HG03354 (cell line): ENCODE results near the gene HIP1R.

Source experiments
- ATAC-seq: cut with Tn5 transposase; IDR thresholded peaks from one replicate; pipeline ENCODE4 v1.9.1; 2021; ENCODE audit warnings: mild to moderate bottlenecking; ENCODE audit not compliant: unreplicated experiment, poor library complexity, severe bottlenecking

Gene HIP1R

GRCh38 chr12:122830517-122831214 lies 4.6 kb upstream of the HIP1R start:
- ATAC-seq, result no peak

DNA sequence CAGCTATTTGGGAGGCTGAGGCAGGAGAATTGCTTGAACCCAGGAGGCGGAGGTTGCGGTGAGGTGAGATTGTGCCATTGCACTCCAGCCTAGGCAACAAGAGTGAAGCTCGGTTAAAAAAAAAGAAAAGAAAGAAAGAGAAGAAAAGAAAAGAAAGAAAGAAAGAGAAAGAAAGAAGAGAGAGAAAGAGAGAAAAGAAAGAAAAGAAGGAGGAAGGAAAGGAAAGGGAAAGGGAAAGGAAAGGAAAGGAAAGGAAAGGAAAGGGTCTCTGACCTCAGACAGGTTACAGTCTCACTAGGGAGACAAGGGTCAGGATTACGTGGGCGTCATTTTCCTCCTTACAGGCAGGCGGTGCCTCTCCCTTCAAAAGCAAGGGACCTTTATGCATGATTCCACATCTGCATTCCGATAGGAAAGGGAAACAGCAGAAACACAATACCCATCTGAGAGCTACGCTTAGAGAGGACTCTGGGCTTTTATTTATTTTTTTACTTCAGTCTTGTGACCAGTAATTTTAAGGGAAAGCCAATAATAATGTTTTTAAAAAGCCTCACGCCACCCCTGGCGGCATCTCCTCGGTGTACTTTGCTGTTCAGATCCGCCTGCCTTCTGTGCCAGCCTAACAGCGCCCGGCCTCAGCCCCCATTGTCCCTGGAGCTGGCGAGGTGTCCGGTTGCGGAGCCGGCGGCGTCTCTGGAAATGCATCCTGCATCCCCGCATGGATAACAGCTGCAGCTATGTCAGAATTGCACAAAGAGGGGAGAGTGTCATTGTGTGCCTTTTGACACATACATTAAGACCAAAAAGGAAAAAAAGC lies 945 bp upstream of the HIP1R start:
- no peak for ATAC-seq

DNA sequence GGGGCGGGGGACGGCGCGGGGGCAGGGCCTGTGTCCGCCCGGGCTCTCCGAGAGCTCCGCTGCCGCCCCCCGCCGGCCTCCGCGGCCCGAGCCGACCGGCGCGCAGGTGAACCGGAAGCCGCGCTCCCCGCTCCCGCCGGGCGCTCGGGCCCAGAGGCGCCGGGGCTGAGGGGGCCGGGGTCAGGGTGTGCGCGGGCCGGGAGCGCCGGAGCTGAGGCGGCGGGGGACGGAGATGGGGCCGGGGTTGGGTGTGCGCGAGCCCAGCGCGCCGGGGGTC lies 431 bp downstream of the HIP1R start:
- peak; percentile 60 for ATAC-seq

DNA sequence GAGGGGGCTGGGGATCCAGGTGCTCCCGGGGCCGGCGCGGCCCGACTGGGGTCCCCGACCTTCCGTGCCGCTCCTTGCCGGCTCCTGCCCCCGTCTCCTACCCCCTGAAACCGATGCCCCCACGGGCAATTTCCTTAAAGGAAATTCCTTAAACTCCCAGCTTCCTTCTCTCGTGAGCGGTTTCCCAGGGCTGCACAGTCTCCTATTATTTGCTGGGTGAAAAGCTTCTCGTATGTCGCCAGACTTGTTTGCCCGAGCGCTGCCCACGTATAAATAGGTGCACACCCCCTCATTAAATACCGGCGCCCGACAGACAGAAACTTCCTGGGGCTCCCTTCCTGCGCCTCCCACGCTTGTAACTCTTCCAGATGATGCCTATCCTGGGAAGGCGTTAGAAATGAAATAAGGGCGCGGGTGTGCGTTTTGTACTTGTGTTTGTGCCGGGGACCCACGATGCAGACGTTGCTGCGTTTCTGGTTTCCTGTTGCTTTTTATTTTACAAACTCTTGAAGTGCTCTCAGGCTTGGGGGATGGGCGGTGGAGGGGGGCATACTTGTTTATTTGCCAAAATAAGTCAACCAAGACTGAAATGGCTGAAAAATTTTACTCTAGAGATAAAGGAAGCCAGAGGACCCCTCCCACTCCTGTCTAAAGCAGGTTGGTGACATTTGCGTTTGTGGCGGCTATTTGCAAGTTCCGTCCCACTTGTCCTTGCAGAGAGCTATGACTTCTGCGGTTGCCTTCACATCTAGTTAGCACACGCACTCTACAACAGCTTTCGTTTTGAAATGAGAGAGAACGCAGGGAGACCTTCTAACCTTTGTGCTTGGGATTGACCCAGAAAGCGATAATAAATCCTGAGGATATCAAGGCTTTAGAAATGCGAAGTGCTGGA lies 1.0 kb downstream of the HIP1R start:
- peak; percentile 57 for ATAC-seq

DNA sequence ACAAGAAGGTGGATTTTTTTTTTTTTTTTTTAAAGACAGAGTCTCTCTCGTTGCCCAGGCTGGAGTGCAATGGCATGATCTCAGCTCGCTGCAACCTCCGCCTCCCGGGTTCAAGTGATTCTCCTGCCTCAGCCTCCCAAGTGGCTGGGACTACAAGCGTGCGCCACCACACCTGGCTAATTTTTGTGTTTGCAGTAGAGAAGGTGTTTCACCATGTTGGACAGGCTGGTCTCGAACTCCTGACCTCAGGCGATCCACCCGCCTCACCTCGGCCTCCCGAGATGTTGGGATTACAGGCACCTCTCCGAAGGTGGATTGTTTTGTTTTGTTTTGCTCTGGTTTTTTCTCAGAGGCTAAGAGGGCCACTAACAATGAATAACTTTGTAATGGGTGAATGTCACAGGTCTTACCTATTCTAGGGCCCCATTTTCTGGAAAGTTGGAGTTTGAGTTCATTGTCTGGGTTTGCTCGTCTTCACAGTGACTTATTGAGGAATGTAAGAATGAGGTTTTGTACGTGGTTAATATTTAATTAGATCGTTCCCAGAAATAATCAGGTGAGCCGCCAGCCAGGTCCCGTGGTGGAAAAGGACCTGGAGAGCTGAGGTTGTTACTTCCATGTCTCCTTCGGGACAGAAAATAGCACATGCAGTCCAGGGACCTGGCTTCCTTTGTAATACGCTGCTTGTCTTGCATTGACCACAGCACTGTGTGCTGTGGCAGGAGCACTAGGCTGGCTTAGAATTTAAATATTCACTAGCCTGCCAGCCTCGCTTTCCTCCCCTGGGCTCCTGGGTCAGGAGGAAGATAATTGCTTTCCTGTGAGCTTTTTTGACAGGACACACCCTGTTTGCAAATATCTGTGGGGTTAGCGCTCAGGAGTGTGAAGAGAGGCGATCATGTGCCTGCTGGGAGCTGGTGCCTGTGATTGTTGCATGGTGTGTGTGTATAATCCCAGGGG lies 2.3 kb downstream of the HIP1R start:
- no peak for ATAC-seq

DNA sequence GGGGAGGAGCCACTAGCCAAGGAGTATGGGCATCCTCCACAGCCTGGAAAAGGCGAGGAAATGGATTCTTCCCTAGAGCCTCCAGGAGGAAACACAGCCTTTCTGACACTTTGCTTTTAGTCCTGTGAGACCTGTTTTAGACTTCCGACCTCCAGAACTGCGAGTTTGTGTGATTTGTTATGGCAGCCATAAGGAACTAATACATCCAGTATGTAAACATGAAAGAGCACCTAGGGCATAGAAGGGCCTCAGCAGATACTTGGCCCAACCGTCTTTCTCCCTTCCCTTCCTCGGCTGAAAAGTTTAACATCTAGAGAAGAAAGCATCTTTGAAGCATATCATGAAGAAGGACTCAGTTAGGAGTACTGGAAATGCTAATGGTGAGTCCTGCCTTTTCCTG lies 3.6 kb downstream of the HIP1R start:
- ATAC-seq, result no peak

DNA sequence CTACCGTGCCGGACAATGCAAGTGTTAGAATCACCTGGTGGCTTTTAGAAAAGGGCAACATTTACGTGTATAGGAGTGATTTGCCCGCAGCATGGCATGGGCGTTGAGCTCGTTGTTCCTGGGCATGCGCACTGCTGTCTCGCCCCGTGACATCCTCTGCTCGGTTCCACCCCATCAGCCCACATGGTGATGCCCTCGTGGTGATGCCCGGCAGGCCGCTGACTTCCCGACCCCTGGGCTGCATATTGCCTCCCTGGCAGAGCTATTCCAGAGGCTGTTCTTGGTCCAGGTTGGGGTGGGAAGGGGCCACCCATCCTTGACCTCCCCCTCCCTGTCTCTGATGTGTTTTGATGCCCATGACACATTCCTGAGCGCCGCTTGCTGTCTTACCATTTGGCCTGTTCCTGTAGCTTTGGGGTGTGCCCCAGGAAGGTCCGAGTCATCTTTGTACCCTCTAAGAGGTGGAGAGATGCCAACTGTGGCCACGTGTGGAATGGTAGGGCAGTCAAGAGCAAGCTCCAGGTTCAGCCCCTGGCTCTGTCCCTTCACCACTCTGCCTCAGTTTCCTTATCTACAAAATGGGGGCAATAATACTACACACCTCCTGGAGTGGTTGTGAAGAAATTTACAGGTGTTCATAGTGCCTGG lies 4.8 kb downstream of the HIP1R start:
- no peak for ATAC-seq

GRCh38 chr12:122840580-122841513 lies 5.6 kb downstream of the HIP1R start:
- ATAC-seq, result no peak

GRCh38 chr12:122841544-122842321 lies 6.5 kb downstream of the HIP1R start:
- no peak for ATAC-seq

DNA sequence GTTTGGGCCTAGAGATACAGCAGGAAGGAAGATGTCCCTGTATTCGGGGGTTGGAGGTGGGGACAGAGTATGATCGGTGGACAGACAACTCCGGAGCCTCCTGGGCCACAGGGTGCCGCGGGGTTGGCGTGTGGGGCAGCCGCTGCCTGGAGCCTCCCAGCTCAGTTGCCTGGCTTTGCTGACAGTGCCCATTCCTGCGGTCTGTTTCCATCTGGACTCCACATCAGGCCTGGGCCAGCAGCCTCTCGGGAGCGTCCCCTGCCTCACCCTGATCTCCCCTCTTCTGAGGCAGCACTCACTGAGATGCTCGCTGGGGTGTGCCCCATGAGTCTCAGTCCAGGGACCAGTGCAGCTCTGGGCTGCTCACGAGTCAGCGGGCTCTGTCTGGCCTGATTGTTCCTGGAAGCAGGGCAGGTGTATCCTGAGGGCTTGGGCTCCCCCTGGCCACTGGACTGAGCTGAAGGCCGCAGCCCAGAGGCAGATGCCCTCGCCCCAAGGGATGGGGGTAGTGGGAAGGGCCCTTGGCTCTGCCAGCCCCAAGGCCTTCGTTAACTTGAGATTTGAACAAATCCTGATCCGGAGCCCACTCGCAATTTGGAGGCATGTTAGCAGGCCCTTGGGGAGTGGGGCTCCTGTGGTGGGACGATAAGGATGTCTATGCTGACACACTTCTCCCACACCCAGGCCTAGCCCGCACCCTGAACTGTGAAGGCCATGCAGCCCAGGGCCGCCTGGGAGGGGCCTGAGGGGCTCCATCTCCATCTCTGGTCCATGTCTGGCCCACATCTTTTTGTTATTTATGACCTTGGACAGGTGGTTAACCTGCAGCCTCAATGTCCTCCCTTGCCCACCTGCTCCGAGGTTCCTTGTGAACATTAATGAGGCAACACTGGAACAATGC lies 7.5 kb downstream of the HIP1R start:
- ATAC-seq, result no peak

GRCh38 chr12:122843455-122843854 lies 8.2 kb downstream of the HIP1R start:
- no peak for ATAC-seq

DNA sequence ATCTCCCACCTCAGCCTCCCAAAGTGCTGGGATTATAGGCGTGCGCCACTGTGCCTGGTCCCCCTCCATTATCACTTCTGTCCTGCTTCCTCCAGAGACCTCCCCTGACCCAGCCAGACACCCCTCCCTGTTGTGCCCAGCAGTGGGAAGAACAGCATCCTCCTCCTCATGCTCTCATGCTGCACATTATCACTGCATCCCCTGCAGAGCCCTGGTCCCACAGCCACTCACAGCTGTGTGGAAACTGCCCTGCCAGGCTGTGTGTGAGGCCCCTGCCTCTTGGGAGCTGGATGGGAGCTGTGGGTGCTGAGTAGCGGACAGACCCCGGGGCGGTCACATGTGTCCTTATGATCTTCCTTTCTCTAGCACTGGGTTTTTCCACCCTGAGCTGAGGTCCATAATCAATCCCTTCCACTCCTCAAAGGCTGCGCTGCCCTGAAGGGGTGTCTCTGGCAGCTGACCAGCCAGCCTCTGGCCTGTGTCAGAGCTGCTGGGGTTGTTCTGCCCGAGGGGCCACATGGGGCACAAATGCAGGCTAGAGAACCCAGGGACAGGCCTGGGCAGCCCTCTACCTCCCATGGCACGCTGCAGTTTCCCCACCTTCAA lies 9.2 kb downstream of the HIP1R start:
- ATAC-seq, result no peak

- no peak for ATAC-seq
Observed at GRCh38 chr12:122845041-122845864, 10.0 kb downstream of the HIP1R start.

DNA sequence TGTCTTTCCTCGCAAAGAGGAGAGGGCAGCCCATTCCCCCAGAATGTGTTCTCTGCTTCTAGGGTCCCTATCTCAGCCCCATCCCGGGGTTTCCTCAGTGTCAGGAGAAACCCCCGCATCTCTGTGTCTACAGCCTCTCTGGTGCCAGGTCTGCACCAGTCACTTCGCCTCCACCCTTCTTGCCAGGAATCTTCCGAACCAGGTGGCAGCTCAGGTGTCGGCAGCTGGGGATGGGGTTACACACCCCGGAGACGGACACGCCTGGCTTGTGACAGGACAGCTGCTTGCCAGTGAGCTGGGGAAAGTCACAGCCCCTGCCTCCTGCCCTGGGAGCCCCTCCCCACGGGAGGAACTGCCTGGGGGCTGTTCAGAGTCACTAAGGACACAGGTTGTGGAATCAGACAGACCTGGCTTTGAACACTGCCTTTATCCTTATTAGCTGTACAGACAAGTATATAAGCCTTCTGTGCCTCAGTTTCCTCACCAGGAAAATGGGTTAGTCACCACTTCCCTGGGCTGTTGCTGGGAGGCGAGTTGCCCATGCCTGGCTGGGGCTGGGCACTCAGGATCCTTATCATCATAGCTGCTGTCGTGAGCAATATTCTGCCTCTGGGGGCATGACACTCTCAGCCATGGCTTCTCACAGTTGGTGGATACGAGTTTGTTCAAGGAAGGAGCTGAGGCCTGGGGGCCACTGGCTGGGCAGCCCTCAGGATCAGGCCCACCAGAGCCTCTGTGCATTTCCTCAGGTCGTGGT lies 10.8 kb downstream of the HIP1R start:
- ATAC-seq, result no peak
